HG03066 (cell line): ENCODE results near the gene BOD1L2.

Experiments
- ATAC-seq: cut with Tn5 transposase; IDR thresholded peaks from one replicate; pipeline ENCODE4 v1.9.1; 2021; ENCODE audit warnings: low read depth; ENCODE audit not compliant: unreplicated experiment

The BOD1L2 gene

DNA sequence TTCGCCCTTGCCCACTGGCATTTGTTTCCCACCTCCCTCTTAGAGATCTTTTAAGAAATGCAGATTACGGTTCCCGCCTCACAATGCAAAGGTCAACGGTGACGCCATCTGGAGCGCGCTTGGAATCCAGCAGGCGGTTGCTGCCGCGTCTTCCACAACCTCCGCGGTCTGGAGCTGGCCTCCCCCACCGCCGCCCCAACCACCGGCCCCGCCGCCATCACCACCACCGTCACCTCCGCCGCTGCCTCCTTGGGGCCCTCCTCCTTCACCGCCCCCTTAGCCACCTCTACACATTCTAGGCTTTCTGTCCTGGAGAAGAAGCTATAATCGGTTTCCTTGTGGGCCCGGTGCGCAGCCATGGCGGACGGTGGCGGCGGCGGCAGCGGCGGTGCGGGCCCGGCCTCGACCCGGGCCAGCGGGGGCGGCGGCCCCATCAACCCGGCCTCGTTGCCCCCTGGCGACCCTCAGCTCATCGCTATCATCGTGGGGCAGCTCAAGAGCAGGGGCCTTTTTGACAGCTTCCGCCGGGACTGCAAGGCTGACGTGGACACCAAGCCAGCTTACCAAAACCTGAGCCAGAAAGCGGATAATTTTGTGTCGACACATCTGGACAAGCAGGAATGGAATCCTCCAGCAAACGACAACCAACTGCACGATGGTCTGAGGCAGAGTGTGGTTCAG lies at the start of gene BOD1L2:
TSS of gene BOD1L2 (plus strand) at position 132 of the 681 bp plus-strand sequence. CDS start at position 358, 226 bp downstream.
- ATAC-seq: no peak

- no peak for ATAC-seq
Measured at GRCh38 chr18:57107140-57107832, 39.6 kb upstream of the BOD1L2 start.

DNA sequence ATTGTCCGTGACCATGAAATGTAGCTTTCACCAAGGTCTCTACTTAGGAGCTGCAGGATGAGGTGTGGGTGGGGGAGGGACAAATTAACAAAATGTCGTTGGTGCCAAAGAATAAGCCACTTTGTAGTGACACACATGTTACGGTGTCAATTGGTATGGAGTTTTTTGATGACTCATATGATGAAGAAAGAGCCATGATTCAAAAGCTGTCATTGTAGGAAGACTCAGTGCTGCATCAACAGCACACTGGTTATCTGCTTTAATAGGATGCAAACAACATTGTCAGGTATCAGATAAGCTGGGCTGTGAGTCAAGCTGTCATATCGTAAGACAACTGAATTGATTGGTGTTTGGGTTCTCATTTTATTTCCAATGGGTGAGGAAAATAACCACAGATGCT lies 36.6 kb upstream of the BOD1L2 start:
- ATAC-seq: no peak

GRCh38 chr18:57113799-57114420 lies 33.0 kb upstream of the BOD1L2 start:
- ATAC-seq: no peak

DNA sequence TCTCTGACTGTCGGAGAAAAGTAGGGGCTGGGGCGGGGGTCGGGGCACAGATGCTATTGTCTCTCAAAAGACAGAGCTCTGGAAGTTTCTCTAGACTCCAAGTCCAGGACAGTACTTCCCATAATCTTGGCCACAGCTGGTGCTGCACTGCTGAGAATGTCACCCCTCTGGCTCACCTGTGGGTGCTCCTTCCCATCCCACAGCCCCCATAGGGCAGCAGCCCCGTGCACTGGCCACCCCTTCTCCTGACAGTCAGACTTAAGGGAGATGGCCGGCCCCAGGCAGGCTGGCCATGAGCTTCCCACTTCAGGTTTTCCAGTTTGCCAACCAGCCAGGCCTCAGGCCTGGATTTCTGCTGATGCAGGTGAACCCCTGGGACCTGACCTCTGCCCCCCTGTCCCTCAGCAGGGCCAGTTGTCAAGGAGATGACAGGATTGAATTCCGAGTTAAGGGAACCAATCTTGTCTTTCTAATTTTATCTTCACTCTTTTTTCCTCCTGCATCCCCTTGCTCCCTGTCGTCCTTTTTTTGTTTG lies 30.2 kb upstream of the BOD1L2 start:
- ATAC-seq: no peak

DNA sequence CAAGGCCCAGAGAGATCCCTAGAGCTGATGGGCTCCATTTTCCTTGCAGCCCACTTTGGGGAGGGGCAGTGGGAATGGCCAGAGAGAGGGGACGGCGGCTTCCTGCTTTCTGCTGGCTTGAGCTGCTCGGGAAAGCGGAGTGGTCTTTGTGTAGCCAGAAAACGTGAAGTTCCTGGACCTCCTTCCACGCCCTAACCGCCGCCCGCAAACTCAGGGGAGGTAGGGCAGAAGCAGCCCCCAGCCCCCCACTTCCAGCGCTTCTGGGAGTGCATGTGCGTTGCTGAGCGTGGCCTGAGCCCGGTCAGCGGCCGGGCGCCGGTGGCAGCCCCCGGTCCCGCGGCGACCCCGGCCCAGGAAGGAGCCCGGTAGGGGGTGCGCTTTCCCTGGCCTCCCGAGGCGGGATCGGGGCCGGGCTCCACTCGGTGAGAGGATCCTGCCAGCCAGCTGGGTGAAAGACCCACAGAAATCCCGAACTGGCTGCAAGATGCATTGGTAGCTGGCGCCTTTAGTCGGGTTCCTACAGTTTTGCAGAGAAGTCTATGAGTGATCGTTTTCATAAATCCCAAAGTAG lies 25.3 kb upstream of the BOD1L2 start:
- no peak for ATAC-seq

- no peak for ATAC-seq
Measured at GRCh38 chr18:57122936-57123510, 23.9 kb upstream of the BOD1L2 start.

DNA sequence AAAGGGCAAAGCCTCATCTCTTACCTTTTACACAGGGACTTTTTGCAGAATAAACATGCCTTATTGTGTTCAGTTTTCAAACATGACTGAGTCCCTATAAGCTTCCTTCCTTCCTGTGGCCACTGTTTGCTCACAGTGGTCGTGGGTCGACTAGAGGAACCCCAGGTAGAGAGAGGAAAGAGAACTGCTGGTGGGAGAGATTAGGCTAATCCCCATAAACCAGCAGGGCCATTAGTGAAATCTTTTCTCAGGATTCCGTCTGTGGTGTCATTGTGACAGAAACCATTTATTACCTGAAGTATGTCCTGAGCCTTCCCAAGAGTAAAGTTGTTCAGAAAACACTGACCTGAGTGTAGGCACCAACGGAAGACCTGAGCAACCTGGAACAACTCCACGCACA lies 21.3 kb upstream of the BOD1L2 start:
- no peak for ATAC-seq

GRCh38 chr18:57128220-57128932 lies 18.5 kb upstream of the BOD1L2 start:
- ATAC-seq: no peak

DNA sequence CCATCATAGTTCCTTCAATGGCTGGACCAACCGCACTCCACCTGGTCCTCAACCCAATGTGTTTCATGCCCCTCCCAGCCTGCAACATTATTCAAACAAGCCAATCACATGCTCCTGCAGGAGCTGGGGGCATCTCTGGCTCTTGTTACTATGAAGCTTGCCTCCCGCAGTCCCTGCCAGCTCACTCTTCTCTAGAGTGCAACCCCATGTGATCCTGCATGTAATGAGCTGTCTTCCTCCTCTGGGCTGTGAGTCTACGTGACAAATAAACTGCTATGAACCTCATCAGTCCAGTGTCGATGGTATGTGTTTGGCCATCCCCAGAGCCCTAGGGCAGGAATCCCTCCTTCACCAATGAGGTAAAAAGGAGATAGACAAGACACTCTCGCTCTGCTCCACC lies 15.8 kb upstream of the BOD1L2 start:
- ATAC-seq: no peak

GRCh38 chr18:57131782-57132181 lies 15.1 kb upstream of the BOD1L2 start:
- no peak for ATAC-seq

DNA sequence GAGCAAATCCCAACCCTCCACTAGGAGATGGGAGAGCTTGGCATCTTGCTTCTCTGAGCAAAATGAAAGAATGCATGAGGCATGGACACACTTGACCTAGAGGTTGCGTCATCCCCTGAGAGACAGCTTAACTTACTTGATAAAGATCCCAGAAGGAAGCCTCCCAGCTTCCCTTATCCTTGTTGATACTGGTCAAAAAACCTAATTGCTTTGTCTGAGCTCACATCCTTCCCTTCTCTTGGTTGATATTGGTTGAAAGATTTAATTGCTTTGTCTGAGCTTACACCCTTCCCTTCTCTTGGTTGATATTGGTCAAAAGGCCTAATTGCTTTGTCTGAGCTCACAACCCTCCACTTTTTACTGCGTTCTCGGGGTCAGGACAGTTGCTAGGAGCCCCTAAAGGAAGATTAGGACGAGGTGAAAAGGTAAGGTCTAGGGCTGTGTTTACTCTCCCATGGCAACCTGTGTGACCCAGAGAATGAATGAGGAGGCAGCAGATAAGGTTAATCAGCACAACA lies 12.2 kb upstream of the BOD1L2 start:
- ATAC-seq: no peak

- no peak for ATAC-seq
Measured at GRCh38 chr18:57135699-57136098, 11.2 kb upstream of the BOD1L2 start.

DNA sequence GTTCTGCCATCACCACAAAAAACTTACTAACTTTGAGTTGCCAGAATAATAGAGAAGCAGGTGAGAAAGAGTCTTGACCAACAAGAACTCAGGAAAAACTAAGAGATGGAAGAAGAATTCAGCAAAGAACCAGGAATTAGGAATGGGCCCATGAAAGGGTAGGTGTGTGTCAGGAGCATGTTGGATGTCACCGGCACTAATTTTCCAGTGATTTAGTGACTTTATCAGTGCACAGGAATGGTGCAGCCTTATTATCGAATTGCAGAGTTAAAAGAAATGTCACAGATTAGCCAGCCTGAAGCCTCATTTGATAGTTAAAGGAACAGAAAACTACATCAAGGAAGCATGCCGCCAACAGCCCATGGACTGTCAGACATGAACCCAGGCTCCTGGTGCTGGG lies 9.0 kb upstream of the BOD1L2 start:
- no peak for ATAC-seq

GRCh38 chr18:57141208-57142129 lies 5.4 kb upstream of the BOD1L2 start:
- no peak for ATAC-seq

DNA sequence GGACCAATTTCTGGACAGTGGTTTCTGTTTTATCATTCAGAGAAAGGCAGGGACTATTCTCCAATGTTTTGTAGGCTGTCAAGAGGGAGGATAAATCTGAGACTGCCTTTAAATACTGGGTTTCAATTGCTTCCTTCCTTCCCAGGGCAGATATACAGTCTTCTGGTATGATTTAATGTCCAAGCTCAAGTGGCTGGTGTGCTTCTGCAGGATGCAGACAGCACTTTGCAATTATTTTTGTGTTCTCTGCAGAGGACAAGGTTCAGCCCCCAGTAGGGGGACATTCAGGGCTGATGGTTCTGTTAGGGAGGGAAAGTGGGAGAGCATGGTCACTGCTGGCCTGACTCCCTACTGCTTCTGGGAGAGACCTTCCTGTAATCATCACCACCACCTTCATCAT lies 4.6 kb upstream of the BOD1L2 start:
- ATAC-seq: no peak

DNA sequence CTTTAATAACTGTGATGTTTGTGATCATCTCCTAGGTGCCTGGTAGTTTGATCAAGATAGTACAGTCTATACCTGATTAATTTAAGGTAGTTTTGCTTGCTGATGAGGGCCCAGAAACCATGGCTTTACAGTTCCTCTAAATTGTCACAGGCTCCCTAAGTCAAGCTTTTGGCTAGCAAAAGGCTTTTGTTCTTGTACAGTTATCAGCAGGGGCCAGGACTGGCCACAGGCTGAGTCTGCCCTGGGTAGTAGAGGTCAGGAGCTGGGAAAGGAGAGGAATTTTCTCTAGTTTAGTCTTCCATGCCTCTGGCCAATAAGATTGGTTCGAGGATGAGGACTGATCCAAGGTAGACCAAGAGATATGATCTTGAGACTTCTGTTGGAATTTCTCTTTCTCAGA lies 3.6 kb upstream of the BOD1L2 start:
- ATAC-seq: no peak

- no peak for ATAC-seq
Measured at GRCh38 chr18:57148263-57148662, 1.4 kb downstream of the BOD1L2 start.

GRCh38 chr18:57149051-57149450 lies 2.2 kb downstream of the BOD1L2 start:
- no peak for ATAC-seq
